GM20431 (cell line): Measurements from ENCODE around the gene FANCC.

Experiments used
- in situ Hi-C: fragments of 300-500 bp; cut with MseI, MboI; formaldehyde crosslinking; loops from one replicate; pipeline ENCODE4 v1.15.0; 2020; ENCODE audit warnings: low sequenced_read_pairs; ENCODE audit not compliant: unreplicated experiment

FANCC gene

GRCh38 chr9:95202076-95202681 lies 115.3 kb downstream of the FANCC start:
- in situ Hi-C loops = no loop called here

- in situ Hi-C loops = no loop called here
Measured at GRCh38 chr9:95201206-95201605, 116.3 kb downstream of the FANCC start.

GRCh38 chr9:95197692-95198271 lies 119.7 kb downstream of the FANCC start:
- in situ Hi-C loops = no loop called here

- in situ Hi-C loops = no loop called here
Measured at GRCh38 chr9:95193480-95193879, 124.0 kb downstream of the FANCC start.

GRCh38 chr9:95193067-95193466 lies 124.4 kb downstream of the FANCC start:
- in situ Hi-C loops = no loop called here

GRCh38 chr9:95192631-95193030 lies 124.9 kb downstream of the FANCC start:
- in situ Hi-C loops = no loop called here

- in situ Hi-C loops = no loop called here
Measured at GRCh38 chr9:95190413-95190812, 127.1 kb downstream of the FANCC start.

GRCh38 chr9:95189251-95190098 lies 128.0 kb downstream of the FANCC start:
- in situ Hi-C loops = no loop called here

- in situ Hi-C loops = no loop called here
Measured at GRCh38 chr9:95188459-95188858, 129.1 kb downstream of the FANCC start.

GRCh38 chr9:95185956-95186355 lies 131.6 kb downstream of the FANCC start:
- in situ Hi-C loops = no loop called here

- in situ Hi-C loops = no loop called here
Measured at GRCh38 chr9:95182854-95183563, 134.5 kb downstream of the FANCC start.

GRCh38 chr9:95181835-95182234 lies 135.7 kb downstream of the FANCC start:
- in situ Hi-C loops = no loop called here

- in situ Hi-C loops = no loop called here
Measured at GRCh38 chr9:95181226-95181818, 136.2 kb downstream of the FANCC start.

- in situ Hi-C loops = no loop called here
Measured at GRCh38 chr9:95177617-95178016, 139.9 kb downstream of the FANCC start.

- in situ Hi-C loops = no loop called here
Measured at GRCh38 chr9:95176755-95177319, 140.7 kb downstream of the FANCC start.

GRCh38 chr9:95175523-95175922 lies 142.0 kb downstream of the FANCC start:
- in situ Hi-C loops = no loop called here

- in situ Hi-C loops = no loop called here
Measured at GRCh38 chr9:95174038-95174437, 143.5 kb downstream of the FANCC start.

GRCh38 chr9:95171596-95171995 lies 145.9 kb downstream of the FANCC start:
- in situ Hi-C loops = no loop called here

GRCh38 chr9:95171001-95171400 lies 146.5 kb downstream of the FANCC start:
- in situ Hi-C loops = no loop called here

- in situ Hi-C loops = no loop called here
Measured at GRCh38 chr9:95167998-95168397, 149.5 kb downstream of the FANCC start.
